ENCODE measurements around the gene LAMTOR3.
A peak's percentile ranks its signal among the peaks of the same experiment; 100 is the strongest.

LAMTOR3 gene

GRCh38 chr4:99894161-99894997 is at the start of gene LAMTOR3:
Gene LAMTOR3, minus strand, starts transcription at chr4:99894427. Its CDS starts 464 bp downstream, at chr4:99893963.
- ATAC-seq: peak; percentile 99
- TF ChIP-seq CSDC2 (CRISPR knock-in tag; IDR thresholded peaks at IDR 0.05) (no peak), BACH2 (CRISPR knock-in tag; IDR thresholded peaks at IDR 0.05; ENCODE audit: borderline replicate concordance) (no peak), GLIS3 (CRISPR knock-in tag; IDR thresholded peaks at IDR 0.05) (no peak), ZFP3 (CRISPR knock-in tag; IDR thresholded peaks at IDR 0.05) (no peak), ZFP30 (CRISPR knock-in tag; IDR thresholded peaks at IDR 0.05) (no peak), PATZ1 (CRISPR knock-in tag; IDR thresholded peaks at IDR 0.05; ENCODE audit: borderline replicate concordance) (no peak)

- no peak for ATAC-seq
- TF ChIP-seq TCF4 (CRISPR knock-in tag; IDR thresholded peaks at IDR 0.05; ENCODE audit: borderline replicate concordance) (peak; percentile 41; the same call in 1 of the 2 replicates), ESRRG (CRISPR knock-in tag; IDR thresholded peaks at IDR 0.05) (no peak), PATZ1 (CRISPR knock-in tag; IDR thresholded peaks at IDR 0.05; ENCODE audit: borderline replicate concordance) (no peak)
Measured at GRCh38 chr4:99938243-99938753, 44.1 kb upstream of the LAMTOR3 start.

- no peak for TF ChIP-seq TCF4 (CRISPR knock-in tag; IDR thresholded peaks at IDR 0.05; ENCODE audit: borderline replicate concordance)
- TF ChIP-seq RARB (CRISPR knock-in tag; IDR thresholded peaks at IDR 0.05): no peak
- TF ChIP-seq ZFP3 (CRISPR knock-in tag; IDR thresholded peaks at IDR 0.05): no peak
- no peak for TF ChIP-seq BACH2 (CRISPR knock-in tag; IDR thresholded peaks at IDR 0.05; ENCODE audit: borderline replicate concordance)
- no peak for TF ChIP-seq CSRNP3 (CRISPR knock-in tag; IDR thresholded peaks at IDR 0.05)
- TF ChIP-seq ISL1 (CRISPR knock-in tag; IDR thresholded peaks at IDR 0.05): no peak
- TF ChIP-seq PPARA (CRISPR knock-in tag; IDR thresholded peaks at IDR 0.05; ENCODE audit: borderline replicate concordance): no peak
- TF ChIP-seq POU6F1 (CRISPR knock-in tag; IDR thresholded peaks at IDR 0.05; ENCODE audit: borderline replicate concordance, low read depth): no peak
- TF ChIP-seq ZNF565 (CRISPR knock-in tag; conservative IDR thresholded peaks at IDR 0.05; ENCODE audit: low read depth): no peak
- TF ChIP-seq ZFP30 (CRISPR knock-in tag; IDR thresholded peaks at IDR 0.05): no peak
- no peak for TF ChIP-seq TOX (CRISPR knock-in tag; IDR thresholded peaks at IDR 0.05; ENCODE audit: borderline replicate concordance)
- TF ChIP-seq ESRRG (CRISPR knock-in tag; IDR thresholded peaks at IDR 0.05): no peak
- TF ChIP-seq CREB5 (CRISPR knock-in tag; IDR thresholded peaks at IDR 0.05; ENCODE audit: low read depth): no peak
- no peak for ATAC-seq
Measured at GRCh38 chr4:99934891-99935290, 40.7 kb upstream of the LAMTOR3 start.

- no peak for TF ChIP-seq PPARA (CRISPR knock-in tag; IDR thresholded peaks at IDR 0.05; ENCODE audit: borderline replicate concordance)
- TF ChIP-seq GLIS3 (CRISPR knock-in tag; IDR thresholded peaks at IDR 0.05): no peak
- no peak for TF ChIP-seq RARB (CRISPR knock-in tag; IDR thresholded peaks at IDR 0.05)
- no peak for TF ChIP-seq CSDC2 (CRISPR knock-in tag; IDR thresholded peaks at IDR 0.05)
- no peak for TF ChIP-seq TSHZ2 (CRISPR knock-in tag; IDR thresholded peaks at IDR 0.05)
- no peak for TF ChIP-seq SNAI2 (CRISPR knock-in tag; IDR thresholded peaks at IDR 0.05)
- no peak for ATAC-seq
Measured at GRCh38 chr4:99927566-99927965, 33.3 kb upstream of the LAMTOR3 start.
